DMS153 treated with DMSO at 0.1 percent for 48 hours (cell line): ENCODE data around the gene C4orf51.

Experiments used
- DNase-seq: peaks from one replicate; lab custom pipeline; 2025; ENCODE audit not compliant: unreplicated experiment; lab: John Stamatoyannopoulos, UW

Gene C4orf51

DNA sequence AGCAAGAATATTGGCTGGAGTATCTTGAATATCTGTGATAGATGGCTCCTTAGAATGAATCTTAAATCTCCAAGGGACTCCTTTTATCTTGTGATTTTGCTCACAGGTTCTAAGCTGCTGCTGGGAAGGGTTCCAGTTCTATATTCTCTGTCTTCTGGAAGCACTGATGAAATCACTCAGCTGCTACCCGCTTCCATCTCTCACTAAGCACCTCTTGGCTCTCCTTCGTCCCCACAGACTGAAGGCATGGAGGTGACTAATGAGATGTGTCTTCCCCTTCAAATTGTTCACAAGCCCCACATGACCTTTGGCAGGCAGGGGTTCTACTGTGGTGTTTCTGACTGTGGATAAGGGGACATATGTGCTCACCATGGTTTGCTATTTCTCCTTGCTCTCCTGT lies 75.9 kb downstream of the C4orf51 start:
- DNase-seq: no peak

DNA sequence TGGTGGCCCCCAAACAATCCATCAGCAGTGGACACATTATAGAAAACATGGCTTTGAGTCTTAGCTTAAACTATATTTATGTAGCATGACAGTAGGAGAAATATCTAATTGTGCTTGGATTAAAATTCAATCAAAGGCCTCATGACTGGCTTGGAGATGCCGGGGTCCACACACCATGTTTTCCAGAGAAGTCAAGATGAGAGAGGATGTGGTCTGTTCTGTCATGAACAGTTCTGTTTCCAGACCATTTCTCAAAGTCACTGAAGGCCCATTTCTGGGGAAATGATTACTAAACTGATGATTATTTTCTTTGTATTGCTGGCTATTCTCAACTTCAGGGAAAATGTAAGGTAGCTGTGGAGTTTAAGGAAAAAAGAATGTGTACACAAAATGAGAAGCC lies 76.3 kb downstream of the C4orf51 start:
- no peak for DNase-seq

- no peak for DNase-seq
Measured at GRCh38 chr4:145757188-145757587, 77.2 kb downstream of the C4orf51 start.

DNA sequence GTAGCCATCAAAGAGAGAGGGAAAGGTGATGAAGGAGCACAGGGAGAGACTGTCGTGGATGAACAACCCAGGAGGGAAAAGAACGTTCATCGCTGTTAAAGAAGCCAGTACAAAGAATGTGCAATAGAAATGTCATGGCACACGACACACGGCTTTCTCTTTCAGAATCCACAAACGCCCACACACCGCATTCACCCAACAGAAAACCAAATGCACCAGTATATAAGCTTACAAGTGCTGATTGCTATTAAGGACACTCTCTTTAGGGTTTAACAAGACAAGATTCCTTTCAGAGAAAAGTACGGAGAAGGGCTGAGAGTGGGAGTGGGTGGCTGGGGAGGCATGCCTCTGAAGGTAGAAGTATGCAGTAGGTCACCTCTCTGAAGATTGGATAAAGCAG lies 80.2 kb downstream of the C4orf51 start:
- no peak for DNase-seq

DNA sequence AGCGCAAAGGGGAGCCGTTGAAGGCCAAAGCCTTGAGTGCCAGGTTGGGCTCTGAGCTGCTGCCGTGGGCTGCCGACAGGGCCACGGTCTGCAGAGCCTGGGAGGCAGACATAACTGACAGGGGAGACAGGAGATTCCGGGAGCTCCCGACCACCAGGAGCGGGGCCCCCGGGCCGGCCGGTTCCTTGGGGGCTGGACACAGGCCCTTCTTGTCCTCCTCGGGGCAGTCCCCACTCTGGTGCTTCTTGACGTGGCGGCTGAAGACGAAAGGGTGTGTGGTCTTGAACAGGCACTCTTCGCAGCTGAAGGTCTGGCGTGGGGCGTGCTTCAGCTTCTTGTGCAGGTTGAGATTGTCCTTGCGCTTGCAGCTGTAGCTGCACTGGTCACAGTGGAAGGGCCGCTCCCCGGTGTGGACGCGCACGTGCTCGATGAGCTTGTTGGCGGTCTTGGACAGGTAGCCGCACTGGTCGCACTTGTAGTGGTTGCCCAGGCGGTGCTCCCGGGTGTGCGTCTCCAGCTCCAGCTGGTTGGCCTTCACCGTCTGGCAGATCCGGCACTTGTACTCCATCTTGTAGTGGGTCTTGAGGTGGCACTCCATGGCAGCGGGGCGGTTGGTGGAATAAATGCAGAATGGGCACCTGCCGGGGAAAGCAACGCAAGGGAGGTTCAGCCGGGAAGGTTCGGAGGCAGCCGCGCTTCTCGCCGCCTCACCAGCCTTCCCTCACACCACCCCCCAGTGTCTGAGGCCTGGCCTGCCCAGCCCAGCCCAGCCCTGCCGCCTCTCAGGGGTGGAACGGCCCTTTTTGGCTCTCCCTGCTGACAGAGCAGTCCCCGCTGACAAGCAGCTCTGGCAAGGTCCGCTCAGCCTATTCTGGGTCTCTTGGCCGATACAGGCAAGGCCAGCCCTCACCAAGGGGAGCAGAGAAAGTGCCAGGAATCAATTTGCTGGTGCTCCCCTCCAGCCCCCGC lies 81.3 kb downstream of the C4orf51 start:
- DNase-seq: no peak

DNA sequence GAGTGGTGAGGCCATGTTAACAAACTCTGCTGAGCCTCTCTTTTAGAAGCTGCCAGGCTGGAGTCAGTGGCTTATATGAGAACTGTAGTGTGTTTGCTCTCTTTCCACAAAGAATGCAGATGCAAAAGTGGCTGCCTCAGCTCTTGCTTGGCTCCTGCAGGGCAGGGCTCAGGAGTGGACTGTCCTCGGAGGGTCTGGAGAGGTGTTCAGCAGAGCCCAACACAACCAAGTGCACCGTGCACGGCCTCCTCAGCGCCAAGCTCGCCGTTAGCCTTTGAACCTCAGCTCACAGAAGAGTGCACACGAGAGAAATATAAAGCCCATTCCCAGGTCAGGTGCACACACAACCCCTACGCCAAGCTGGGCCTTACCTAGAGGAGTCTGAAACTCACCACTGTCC lies 82.8 kb downstream of the C4orf51 start:
- DNase-seq: no peak

GRCh38 chr4:145763399-145763798 lies 83.5 kb downstream of the C4orf51 start:
- DNase-seq: no peak

DNA sequence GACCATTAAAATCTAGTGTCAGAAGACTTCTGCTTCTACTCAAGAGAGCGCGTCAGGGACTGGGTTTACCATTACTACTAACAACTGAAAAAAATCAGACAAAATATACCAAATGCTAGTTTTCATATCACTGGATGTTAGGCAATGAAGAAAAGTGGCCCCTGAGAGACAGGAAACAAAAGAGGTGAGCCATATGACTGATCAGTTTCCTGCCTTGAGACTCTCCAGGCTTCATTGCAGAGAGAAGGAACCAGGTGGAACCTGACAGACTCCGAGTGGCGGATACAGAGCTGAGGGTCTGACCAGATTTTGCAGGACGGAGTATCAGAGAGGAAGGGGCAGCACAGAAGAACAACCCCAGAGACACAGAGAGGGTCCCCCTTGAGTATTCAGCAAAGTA lies 86.3 kb downstream of the C4orf51 start:
- DNase-seq: no peak

DNA sequence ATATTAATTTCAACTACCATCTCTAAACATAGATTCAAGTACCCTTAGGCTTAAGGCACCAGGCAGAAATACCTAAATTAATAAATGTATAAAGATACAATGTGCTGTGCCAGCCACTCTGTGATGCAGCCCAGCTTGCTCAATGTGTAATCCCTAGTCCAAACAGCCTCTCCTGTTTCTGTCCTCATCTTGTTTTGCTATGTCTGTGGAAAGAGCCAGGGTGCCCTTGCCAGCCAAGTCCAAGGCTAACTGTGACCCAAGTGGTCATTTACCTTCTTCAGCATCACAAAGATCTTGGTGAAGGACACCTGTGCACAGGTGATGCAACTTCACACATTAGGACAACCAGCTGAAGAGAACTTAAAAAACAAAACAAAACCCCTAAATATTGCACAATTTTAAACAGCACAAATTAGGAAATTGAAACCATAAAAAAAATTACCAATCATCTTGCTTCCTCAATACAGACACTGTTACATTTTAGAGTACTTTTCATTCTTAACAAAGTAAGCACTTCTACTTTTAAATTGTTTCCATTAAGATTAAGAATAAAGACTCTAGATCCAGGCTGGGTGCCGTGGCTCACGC lies 89.6 kb downstream of the C4orf51 start:
- no peak for DNase-seq

GRCh38 chr4:145770124-145770523 lies 90.2 kb downstream of the C4orf51 start:
- DNase-seq: no peak

GRCh38 chr4:145772347-145772746 lies 92.4 kb downstream of the C4orf51 start:
- DNase-seq: no peak

DNA sequence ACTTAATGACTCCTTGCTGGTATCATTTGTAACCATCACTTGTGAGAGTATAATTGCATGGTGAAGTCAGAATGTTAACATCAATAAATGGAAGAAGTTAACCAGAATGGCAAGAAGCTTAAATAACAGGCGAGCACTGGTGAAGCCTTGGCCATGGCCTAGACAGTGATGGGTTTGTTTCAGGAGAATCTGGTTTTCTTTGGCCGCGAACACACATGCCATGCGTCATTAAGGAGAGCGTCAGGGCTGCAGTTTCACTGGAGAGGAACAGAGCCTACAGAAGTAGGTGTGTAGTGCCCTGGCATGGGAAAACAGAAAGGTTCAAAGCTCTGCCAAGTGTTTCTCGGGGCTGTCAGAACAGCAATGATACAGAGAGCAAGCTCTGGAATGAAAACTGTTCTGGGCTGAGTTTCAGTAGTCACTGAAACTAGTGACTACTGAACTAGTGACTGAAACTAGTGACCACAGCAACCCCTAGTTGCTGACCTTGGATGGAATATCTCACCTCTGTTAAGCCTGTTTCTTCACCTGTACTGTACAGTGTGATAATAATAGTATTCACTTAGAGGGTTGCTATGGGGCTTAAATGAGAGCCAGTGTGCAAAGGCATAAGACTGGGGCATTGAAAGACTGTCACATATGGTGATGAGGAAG lies 93.8 kb downstream of the C4orf51 start:
- DNase-seq: no peak

DNA sequence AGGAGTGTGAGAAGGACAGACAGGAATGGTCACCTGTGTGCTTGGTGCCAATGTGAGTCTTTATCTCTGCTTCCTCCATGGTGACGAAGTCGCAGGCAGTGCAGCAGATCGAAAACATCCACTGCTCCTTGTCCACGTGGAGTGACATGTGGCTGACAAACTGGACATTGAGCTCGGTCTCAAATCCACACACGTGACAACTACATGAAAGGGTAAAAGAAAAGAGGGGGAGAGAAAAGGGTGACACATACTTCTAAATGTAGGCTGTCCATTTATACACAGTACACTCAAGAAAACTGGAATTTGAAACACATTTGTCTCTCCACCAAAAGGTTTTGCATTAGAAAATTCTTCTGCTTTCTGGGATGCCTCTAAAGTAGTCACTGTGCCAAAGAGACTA lies 94.5 kb downstream of the C4orf51 start:
- DNase-seq: no peak

- no peak for DNase-seq
Measured at GRCh38 chr4:145775406-145775805, 95.5 kb downstream of the C4orf51 start.

GRCh38 chr4:145776208-145776607 lies 96.3 kb downstream of the C4orf51 start:
- no peak for DNase-seq

DNA sequence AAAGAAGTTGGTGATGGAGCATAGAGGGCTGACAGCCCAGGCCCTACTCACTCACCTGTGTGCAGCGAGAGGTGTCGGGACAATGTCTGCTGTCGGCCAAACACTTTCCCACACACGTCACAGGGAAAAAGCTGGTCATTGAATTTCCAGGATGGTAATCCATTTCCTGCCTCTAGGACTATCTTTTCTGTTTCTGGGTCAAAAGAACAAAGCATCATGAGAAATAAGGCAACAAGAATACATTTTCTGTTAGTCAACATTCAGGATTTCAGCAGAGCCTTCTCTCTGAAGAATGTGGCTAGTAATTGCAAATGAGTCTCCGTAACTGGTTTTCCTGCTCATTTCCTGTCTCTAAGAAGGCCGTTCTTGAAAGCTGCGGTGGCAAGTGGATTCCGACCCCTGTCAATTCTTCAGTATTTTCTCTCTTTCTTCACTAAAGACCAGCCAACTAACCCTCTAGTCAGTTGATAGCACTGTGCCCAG lies 99.4 kb downstream of the C4orf51 start:
- no peak for DNase-seq

GRCh38 chr4:145781351-145781750 lies 101.4 kb downstream of the C4orf51 start:
- no peak for DNase-seq
